SKM-1 treated with dmso at 0.1 percent for 144 hours (cell line): Measurements from ENCODE around the gene NEDD9.

Experiments
- DNase-seq: peaks from one replicate; lab custom pipeline; 2025; ENCODE audit not compliant: unreplicated experiment; lab: John Stamatoyannopoulos, UW

Gene NEDD9

GRCh38 chr6:11203306-11204004 is 29.0 kb downstream of the NEDD9 start:
- DNase-seq = no peak

- DNase-seq = no peak
These were observed 29.8 kb downstream of the NEDD9 start for GRCh38 chr6:11202513-11203305.

DNA sequence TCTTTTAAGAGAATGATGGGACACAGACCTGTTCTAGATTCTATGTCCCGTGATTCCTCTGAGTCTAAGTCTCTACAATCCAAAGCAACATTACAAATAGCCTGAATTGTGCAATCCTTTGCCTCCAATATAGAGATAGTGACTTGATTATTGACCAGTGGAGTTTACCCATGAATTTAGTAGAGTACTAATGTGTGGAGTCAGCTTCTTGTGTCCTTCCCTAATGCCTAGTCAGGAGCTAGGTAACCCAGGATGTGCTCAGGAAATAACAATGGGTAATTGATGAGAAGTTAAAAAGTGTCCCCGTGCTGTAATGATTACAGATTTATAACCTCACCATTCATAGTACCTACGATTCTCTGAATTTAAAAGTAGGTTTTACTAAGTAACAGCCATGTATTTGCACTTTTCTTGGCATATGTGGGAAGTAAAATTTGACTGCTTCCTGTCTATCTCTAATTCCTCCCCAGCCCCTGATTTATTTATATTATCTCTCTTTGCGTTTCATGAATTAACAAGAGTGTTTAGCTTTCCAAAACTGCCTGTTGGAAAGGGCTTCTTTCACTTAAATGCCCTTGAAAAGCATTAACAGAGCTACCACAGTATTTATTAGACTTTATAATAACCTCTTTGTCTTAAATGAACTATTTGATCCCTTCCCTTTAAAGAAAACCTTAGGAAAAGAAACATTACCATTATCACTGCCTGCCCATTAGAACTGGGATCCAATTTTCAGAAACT is 30.5 kb downstream of the NEDD9 start:
- no peak for DNase-seq

DNA sequence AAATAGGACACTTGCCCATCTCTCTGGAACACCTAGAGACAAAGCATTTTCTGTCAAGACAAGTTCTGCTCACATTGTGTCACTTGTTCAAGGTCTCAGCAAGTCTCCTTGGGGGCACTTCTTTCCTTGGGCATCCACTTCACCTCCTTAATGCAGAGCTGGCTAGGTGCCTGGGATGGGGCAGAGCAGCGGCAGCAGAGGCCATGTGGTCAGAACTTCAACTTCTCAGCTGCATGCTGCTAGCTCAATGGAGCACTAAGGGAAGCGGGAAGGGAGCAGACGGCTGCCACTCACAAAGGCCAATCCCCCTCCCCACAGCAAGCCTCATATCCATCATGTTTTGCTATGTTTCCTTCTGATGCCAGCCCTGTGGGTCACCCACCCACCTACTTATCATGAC is 31.5 kb downstream of the NEDD9 start:
- DNase-seq = no peak

- DNase-seq = no peak
These were observed 32.1 kb downstream of the NEDD9 start for GRCh38 chr6:11200356-11200755.

DNA sequence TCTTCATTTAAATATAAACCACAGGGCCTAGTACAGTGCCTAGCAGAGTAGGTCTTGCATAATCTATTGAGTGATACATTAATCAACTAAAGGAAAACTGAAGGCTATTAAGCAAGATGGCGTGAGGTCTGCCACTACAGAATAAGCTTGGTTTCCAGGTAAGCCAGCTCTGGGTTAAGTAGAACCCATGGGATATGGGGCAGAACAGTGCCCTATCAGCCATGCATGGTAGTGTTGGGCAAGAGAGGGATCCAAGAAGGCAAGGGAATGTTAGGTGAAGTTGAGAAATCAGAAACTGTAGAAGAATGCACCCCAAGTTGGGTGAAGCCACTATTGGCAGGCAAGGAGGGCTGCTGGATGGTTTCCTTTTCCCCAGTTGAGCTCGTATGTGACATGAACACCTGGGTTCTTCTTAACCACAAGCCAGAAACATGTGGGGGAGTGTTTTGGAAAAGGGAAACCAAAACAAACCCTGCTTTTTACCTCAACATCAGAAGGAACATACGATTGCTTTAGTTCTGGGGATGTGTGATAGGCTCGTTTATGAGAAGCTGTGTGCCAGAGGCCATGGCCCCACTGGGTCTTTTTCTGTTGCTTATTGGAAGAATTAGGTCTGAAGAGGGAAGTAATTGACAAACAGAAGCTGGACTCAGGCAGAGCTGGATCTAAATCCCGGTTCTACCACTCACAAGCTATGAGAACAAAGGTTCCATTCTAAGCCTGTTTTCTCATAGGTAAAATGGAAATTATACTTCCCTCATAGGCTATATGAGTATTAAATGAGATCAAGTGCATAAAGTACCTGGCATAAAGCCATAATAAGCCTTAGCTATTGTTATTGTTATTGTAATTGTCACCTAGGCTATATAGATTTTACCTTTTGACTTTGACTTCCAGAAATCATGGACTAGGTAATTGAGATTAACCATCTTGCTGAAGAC is 33.5 kb downstream of the NEDD9 start:
- DNase-seq = no peak

- no peak for DNase-seq
These were observed 34.6 kb downstream of the NEDD9 start for GRCh38 chr6:11197850-11198249.

DNA sequence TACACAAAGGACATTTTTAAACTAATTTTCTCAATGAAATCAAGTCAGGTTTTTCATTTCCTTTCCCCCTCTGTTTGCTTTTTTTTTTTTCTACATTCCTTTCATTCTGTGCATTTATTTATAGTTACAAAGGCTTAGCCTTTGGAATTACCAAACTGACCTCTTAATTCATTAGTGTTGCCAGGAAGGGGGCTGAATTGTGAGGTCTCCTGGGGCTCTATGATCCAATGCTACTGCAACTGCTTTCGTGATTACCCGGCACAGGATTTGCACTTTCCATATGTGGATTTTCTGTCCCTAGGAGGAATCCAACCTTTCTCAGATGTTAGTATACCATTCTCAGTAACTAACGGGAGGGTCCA is 35.3 kb downstream of the NEDD9 start:
- DNase-seq = no peak

- no peak for DNase-seq
These were observed 35.8 kb downstream of the NEDD9 start for GRCh38 chr6:11196511-11197174.

DNA sequence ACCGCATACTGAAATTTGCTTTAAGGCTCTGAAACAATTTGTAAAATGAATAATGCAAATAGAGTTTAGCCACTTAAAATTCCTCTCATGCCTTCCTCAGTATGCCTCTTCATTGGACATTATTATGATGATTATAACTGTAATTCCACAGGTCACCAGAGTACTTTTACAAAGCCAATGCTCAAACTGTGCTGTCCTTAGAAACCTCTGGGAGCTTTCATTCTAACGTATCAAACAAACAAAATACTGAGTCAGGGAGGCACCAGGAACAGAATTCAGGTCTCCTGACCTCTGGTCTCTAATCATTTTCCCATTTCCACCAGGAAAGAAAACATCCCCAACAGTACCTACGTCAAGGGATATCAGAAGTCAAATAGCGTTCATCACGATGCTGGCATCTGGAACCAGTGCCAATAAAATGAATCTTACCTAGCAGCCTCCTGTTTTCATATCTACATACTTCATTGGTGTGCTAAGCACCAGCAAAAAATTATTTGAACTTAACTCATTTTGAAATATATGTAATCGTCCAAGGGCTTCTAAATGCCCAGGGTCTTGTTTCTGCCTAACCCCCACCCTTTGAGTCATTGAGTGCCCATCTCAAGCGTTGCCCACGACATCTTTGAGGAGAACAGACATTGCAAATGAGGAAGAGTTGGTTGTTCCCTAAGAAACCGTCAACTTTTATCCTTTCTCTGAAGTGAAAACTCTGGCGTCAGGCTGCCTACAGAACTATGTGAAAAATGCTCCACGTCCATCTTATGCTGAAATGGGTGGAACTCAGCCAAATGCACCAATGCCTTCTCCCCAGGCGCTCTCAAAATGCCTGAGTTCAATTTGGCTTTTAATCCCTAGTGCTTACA is 37.9 kb downstream of the NEDD9 start:
- DNase-seq = no peak

DNA sequence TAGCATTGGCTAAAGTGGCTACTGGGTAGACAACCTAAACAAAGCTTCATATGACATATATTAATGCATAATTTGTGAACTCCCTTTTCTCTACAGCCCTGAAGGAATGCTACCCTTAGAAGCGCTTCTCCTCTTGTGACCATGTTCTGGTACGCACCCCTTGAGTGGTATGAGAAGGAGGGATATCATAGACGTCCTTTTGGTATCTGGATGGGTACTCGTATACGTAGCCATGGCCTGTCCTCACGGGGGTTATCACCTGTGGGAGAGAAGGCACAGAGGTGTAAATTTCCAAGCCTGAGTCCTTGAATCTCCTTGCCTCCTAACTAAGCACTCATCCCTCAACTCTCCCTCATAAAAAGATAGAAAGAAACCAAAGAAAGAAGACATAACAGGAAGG is 39.0 kb downstream of the NEDD9 start:
- DNase-seq = no peak

DNA sequence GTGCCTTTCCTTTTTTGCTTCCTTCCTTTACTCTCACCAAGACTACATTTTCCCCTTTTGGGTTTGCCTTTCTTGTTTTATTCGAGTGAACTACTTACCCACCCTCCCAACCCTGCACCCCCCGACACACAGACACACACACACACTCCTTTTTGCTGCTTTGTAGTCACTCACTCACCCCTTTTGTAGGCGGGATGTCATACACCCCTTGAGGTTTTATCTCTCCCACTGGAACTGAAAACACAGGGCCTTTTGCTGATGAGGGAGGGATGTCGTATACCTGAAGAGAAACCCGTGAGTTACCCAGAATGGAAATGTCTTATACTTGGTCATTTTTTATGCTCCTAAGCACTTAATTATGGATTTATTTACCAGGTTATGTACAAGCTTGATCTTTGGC is 40.3 kb downstream of the NEDD9 start:
- no peak for DNase-seq

DNA sequence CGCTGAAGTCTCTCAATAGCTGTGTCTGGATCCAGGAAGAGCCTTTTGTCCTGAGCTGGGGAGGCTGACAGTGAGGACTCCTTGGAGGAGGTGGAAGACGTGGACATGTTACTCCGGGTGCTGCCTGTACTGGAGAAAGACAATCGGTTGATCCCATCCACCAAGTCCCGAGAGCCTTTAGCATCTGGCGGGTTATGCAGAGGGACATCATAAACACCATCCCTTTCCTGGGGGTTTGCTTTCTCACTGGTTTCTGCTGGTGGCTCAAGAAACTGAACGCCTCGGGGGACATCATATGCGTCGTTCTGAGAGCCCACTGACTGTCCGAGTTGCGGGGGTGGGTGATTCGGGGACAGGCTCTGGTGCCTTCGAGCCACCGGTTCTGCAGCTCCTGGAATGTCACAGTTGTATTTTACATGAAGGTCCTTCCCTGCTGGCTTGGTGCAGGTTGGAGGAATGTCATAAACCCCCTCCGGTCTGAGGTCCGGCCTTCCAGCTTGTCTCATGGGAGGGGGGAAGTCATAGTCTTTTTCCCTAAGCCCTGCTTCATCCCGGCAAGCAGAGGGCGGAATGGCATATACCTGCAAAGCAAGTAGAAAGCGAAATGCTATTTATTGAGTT is 41.7 kb downstream of the NEDD9 start:
- DNase-seq = no peak

GRCh38 chr6:11189865-11190624 is 42.4 kb downstream of the NEDD9 start:
- no peak for DNase-seq

DNA sequence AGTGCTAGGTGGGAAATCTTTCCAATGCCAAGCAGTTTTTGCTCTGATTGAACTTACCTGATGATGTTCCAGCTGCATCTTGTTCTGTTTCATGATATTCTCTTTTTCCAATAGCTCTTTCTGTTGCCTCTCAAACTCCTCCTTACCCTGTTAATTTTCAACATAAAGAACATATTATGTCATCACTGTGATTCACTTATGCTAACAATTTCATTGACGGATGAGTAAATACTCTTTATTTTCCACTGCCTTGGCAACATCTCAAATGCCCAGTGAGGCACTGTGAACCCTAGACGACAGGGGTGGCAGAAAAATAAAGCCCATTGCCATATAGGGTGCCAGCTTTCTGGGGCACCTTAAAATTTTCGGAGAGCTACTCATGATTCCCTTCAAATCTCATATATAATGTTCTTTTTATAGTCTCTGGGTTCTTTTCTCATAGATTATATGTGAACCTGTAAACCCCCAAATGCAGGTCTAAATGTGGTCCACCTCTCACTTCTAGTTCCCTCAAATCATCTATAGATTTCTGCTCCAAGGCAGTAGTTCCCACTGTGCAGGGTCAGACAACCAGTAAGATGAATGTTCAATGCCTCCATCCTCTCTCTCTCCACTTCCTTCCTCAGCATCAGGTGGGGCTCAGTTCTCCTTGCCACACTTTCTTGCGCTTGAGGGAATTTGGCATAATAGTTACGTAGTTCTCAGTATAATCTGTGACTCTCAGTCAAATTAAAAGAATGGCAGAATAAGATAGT is 44.1 kb downstream of the NEDD9 start:
- DNase-seq = no peak

DNA sequence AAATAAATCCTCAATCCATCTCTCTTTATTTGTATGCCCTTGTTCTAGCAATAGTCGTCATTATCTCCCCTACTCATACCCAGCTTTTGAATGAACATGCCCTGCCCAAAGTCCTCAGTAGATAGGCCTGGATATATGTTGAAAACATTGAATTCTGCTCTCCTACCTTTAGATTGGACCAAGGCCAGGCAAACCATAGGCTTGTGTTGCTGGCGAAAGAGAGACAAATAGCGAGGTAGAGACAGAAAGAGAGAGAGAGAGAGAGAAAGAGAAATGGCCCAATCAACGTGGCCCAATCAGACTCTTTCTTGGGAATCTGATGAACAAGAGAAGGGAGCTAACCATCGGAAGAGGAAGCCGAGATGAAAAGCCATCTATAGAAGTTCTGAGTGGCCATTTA is 45.2 kb downstream of the NEDD9 start:
- DNase-seq = no peak

GRCh38 chr6:11185204-11185842 is 47.1 kb downstream of the NEDD9 start:
- DNase-seq = no peak
